Transverse colon (tissue), 4 donors: Measurements from ENCODE around the gene RTN4.

ENCODE experiments used
- EP300 ChIP-seq: sonication (generic); formaldehyde crosslinking; IDR thresholded peaks from one replicate; pipeline ENCODE4 v1.6.1; 2017; ENCODE audit warnings: antibody characterized with exemption, low read depth
- POLR2A ChIP-seq: fragments of 450-650 bp; IDR thresholded peaks from one replicate; pipeline ENCODE4 v1.6.1; 2016; ENCODE audit warnings: antibody characterized with exemption, mild to moderate bottlenecking, moderate library complexity
- POLR2AphosphoS5 ChIP-seq, 3 donors: sonication (generic); formaldehyde crosslinking; IDR thresholded peaks; one replicate each; pipeline ENCODE4 v1.6.1; 2016; ENCODE audit warnings: antibody characterized with exemption in 3 of 3
- TF ChIP-seq, protein P1 (sequence below), 5 experiments: fragments of 200-600 bp in 3 of 5; fragments of 450-650 bp in 2 of 5; sonication (generic) in 3 of 5; IDR thresholded peaks; 1 replicate in 2 of 5; 2 replicates in 3 of 5; pipeline ENCODE4 v1.5.1; 2016 to 2017; ENCODE audit warnings: antibody characterized with exemption in 5 of 5, inconsistent platforms in 3 of 5, mild to moderate bottlenecking in 2 of 5, moderate library complexity in 1 of 5

DNA sequence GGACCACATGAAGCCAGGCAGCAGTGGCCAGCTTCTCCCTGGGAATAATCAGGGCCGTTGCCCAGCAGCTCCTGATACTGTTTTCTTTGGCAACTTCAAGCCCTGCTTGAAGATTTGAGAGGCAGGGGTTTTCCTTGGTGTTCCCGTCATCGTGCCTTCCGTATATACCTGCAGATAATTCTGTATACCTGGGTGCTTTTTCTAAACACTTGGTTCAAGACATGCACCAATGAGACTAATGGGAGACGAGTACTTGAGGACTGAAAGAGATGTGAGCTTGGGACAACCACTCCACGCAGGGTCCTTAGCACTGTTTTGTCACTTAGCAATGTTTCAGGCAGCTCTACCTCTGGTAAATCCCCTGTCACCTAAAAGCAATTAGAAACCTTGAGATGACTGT lies 118.8 kb downstream of the RTN4 start:
- TF ChIP-seq, protein P1, sequence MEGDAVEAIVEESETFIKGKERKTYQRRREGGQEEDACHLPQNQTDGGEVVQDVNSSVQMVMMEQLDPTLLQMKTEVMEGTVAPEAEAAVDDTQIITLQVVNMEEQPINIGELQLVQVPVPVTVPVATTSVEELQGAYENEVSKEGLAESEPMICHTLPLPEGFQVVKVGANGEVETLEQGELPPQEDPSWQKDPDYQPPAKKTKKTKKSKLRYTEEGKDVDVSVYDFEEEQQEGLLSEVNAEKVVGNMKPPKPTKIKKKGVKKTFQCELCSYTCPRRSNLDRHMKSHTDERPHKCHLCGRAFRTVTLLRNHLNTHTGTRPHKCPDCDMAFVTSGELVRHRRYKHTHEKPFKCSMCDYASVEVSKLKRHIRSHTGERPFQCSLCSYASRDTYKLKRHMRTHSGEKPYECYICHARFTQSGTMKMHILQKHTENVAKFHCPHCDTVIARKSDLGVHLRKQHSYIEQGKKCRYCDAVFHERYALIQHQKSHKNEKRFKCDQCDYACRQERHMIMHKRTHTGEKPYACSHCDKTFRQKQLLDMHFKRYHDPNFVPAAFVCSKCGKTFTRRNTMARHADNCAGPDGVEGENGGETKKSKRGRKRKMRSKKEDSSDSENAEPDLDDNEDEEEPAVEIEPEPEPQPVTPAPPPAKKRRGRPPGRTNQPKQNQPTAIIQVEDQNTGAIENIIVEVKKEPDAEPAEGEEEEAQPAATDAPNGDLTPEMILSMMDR (IDR thresholded peaks at IDR 0.05) = no peak
- TF ChIP-seq POLR2AphosphoS5 (IDR thresholded peaks at IDR 0.05) (no peak), POLR2A (no peak), EP300 (no peak)
